Effector CD4-positive, alpha-beta T cell (primary cell): ENCODE measurements around the gene IGFBPL1.
"Not testable (repeated sequence)": the region's sequence is repeated elsewhere in the genome, so short reads cannot be mapped to it uniquely, and the experiment has no call there.

Source experiments
- DNase-seq: peaks from one replicate; pipeline ENCODE4 v3.0.0-alpha.2; 2020

The IGFBPL1 gene

DNA sequence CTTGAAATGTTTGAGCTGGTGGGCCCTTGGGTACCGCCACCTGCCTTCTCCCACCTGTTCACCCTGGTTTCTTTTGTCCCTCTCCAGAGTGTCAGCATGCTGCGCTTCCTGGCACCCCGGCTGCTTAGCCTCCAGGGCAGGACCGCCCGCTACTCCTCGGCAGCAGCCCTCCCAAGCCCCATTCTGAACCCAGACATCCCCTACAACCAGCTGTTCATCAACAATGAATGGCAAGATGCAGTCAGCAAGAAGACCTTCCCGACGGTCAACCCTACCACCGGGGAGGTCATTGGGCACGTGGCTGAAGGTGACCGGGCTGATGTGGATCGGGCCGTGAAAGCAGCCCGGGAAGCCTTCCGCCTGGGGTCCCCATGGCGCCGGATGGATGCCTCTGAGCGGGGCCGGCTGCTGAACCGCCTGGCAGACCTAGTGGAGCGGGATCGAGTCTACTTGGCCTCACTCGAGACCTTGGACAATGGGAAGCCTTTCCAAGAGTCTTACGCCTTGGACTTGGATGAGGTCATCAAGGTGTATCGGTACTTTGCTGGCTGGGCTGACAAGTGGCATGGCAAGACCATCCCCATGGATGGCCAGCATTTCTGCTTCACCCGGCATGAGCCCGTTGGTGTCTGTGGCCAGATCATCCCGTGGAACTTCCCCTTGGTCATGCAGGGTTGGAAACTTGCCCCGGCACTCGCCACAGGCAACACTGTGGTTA, 28.4 kb downstream of the IGFBPL1 start:
- no peak for DNase-seq

DNA sequence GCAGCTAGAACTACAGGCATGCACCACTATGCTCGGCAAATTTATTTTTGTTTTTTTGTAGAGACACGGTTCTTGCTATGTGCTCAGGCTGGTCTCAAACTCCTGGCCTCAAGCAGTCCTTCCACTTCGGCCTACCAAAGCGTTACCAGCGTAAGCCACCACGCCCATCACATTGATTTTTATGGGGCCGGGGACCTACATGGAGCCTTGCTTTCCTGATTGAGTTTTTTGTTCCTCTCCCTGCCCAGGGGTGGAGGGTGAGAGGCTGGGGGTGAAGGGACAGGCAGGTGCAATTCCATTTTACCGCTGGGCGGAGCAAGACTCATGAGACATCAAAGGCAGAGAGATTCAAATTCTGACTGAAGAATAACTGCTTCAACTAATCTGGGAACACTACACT, 29.8 kb downstream of the IGFBPL1 start:
- no peak for DNase-seq

DNA sequence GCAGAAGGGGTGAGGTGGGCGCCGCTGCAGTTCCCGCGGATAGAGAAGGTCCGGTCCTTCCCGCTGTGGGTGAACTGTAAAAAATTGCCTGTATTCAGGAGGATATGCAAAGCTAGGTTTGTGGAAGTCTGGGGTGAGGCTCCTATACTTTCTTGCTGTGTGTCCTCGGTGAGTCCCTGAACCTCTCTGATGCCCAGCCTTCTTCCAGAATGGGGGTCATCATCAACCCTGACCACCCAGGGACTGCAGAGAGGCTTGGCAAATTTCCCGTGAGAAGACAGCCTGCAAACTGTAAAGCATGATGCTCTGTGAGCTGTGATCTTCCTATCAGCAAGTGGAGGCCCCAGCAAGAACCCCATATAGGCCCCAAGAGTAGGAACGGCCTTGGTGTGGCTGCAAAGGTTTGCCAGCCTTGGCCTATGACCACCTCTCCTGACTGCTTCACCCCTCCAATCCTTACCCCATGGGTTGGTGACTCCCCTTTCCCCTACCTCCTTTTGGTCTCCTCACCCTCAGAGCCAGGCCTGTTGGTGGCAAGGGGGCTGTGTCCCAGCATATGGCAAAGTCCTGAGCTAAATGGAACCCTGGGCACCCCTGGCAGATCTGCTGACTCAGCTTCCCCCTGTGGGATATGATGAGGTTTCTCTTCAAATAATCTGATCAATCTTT, 31.0 kb downstream of the IGFBPL1 start:
- no peak for DNase-seq

DNA sequence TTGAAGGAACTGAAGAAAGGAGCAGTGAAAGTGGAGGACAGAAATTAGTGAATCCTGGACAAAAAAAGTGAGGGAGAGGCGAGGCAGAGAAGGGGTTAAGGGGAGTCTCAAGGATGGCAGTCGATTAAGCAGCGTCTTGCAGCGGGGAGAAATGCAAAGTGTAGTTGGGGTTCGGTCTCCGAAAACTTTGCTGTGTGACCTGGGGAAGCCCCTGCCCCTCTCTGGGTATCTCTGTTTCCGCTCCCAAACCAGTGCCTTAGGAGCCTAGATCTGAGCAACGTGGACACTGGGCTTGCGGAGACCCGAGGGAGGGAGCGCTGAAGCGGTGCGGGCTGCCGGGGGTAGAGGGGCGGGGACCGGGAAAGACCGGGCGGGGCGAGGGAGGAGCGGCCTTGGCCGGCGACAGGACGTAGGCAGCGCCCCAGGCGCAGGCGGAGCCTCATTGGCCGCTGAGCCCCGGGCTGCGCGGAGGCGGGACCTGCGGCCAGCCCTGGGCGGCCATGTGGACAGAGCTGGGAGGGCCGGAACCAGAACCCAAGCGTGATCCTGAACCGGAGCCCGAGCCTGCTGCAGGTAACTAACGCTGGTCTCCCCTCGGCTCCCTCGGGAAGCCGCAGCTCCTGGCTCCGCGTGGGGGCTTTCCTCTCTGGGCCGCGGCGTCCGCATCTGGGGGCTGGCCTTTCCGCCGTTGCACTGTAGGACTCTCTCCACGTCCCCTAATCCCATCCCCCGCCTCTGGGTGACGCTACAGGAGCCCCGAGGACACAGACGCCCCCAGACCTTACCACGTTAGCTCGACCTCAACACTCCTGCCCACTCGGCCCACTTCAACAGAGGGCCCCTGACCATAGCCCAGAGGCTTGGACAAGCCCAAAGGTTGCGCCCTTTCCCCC, 31.8 kb downstream of the IGFBPL1 start, which contains the start of gene ALDH1B1:
ALDH1B1 (plus strand) TSS at position 468 of the 893 bp plus-strand sequence. CDS start 3,047 bp downstream, outside the sequence.
- DNase-seq: peak; percentile 14

DNA sequence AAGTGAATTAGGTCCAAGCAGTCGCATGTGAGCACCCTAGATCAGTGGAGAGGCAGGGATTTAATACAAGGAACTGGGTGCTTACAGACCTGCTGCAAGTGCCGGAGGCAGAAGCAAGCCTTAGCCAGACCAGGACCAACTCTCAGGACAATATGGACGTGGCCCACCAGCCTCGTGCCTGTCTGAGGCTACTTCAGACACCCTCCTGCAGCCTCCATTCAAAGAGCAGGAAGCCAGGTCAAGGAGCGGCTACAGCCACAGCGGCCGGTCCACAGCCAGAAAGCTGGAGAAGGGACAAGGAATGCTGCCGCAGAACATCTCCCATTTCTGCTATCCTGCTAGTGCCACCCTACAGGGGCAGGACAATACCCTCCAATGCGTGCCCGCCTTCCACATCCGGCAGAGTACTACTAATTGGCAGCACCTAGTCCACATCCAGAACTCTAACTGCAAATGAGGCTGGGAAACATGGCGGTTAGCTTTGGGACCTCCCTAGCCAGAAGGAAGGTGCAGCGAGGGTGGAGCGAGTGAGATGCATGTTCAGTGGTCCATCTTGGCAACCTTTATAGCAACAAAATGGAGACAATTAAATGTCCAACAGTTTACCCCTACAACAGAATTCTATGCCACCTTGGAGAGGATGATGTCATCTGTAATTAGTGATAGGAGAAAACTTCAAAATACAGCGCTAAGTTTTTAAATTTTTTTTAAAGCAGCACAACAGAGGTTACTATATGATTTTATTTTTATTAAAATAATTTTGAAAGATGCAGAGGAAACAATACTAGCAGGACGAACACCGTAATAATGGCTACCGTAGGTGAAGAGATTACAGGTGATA, 32.8 kb downstream of the IGFBPL1 start:
- DNase-seq: no peak

DNA sequence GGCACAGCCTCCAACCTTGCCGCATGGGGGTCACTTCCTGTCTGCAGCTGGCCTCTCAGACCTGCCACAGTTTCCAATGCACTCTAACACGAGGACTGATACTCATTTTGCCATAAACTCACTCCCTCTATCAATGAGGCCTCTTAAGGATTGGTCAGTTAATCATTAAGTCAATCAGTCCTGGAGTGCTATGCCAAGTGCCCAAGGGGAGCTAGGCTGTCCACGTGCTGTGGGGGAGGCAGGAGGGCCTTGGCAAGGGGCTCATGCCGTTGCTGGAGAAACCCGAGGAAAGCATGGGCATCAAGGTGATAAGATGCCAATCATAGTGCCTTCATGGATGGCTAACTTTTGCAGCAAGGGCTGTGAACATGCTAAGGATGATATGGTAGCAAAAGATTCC, 33.4 kb downstream of the IGFBPL1 start:
- DNase-seq: no peak

DNA sequence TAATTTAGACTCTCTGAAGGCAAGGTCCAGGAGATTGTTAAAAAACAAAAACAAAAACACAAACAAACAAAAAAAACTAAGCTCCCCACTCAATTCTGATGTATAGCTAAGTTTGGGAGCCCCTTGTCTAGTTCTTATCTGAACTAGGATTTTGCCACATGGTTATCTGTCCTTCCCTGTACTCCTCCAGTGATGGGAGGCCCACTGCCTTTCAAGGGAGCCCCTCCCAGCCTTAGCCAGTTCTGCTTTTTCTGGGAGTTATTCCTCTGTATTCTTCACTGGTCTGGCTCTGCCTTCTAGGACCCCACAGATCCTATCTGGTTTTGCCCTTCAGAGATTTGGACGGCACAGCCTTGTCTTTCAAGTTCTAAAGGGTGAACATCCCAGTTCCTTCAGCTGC, 33.8 kb downstream of the IGFBPL1 start:
- no peak for DNase-seq

DNA sequence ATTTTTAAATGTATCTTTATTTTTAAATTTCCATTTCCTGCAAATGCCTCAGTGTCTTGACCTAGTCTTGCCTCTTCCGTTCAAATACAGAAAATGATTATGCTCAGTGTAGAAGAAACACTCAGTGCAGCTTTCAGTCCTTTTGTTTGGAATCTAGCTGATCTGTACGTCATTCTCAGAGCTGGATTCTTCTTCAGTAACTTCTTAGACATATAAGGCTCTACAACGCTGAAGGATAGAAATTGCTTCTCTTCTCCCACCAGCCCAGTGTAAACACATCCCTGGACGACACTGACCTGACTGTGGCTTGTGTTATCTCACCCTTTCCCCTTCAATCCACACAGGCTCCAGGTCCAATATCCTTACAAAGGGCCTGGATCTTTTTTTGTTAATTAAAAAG, 34.9 kb downstream of the IGFBPL1 start:
- no peak for DNase-seq

DNA sequence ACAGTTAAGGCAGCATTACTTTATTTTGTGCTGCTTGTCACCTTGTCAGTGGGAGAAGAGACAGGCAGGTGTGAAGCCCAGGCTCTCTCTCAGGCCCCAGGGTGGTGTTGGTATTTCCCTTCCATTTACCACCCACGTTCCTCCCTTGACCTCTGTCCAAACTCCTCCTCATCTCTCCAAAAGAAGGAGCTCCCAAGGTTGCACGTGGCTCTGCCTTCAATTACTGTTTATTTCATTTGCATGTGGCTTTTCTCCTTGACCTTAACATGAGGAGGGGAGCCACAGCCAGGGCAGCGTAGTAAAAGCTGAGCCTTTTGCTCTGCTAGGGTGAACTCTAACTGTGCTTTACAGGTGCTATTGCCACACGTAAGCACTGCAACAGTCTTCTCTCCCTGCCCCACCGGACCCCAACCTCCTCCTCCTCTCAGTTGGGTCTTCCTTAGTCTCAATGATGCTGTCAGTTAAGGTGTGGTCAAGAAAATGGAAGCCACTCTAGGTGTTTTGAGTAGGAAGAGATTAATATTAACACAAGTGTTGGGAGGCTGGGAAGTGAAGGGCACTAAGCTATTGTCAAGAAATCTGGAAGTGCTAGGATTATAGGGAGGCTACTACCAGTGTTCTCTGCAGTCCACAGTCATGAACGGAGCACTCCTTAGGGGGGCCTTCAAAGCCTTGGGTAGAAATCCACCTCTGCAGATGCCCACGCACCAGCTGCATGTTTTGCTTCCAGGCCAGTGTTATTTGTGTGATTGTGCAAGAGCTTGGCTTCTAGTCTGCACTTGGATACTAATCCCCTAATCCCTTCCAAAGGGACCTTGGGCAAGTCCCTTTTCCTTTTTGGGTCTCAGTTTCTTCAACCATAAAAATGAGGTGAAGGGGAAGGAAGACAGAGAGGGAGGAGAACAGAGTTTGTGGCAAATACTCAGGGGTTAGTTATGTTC, 35.7 kb downstream of the IGFBPL1 start:
- no peak for DNase-seq

DNA sequence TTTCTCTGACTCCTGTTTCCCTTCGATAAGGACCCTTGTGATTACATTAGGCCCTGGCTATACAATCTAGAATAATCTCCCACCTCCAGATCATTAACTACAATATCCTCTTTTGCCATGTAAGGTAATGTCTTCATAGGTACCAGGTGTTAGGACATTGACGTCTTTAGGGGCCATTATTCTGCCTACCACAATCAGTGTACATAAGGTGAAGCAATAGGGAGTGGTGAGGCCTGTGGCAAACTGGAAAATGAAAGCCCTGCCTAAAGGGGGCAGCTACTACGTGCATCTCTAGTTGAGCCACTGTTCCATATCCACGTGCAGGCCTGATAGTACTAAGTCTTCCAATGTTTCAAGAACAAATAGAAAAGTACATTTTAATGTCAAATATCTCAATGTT, 36.5 kb downstream of the IGFBPL1 start:
- no peak for DNase-seq

DNA sequence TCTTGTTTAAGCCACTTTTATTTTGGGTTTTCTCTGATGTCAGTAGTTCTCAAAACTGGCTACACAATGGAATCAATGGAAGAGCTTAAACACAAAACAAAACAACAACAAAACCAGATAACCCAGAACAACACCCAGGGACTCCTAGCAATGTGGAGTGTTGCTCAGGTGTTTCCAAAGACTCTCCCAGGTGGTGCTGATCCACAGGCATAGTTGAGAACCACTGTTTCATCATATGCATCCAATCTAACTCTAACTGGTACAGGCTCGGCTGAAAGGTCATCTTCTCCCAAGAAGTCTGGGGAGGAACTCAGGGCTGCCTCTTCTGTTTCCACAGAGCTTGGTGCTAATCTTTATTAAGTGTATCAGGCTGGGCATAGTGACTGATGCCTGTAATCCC, 37.2 kb downstream of the IGFBPL1 start:
- no peak for DNase-seq

DNA sequence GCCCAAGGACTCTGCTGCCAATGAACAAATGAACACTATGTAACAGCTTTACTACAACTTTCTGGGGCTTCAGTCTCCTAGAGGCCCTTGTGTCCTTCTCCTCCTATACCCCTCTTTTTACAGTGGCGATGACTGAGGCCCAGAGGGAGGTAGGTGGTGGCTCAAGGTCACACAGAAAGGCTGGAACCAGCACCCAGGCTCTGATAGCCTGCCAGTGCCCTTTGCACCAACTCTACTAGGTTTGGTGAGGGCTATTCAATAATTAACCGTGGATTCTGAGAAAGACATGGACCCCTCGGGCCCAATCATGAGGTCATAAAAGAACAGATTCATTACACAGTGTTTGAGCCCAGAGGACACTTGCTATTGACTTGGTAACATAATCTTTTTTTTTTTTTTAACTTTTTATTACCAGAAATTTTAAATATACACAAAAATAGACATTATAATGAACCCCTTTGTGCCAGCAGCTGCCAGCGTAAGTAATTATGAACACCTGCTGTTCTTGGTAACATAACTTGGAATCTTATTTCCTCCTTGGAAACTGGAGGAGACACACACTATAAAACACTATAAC, 37.8 kb downstream of the IGFBPL1 start:
- no peak for DNase-seq

DNA sequence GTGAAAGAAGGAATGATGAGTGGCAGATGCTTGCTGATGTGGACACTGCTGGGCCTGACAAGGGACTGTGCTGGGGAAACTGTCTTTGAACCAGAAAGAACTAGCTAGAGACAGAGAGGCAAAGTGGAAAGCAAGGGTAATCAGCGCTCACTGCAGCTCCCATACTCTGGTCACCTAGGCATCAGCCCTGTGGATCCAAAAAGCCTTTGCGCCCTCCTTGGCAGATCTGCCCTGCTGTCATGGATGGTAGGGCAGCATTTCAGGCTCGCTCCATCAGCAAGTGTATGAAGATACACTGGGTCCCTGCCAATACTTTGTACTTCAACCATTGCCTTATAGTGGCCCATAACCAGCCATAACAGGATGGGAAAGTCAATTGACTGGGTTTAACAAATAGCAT, 38.4 kb downstream of the IGFBPL1 start:
- no peak for DNase-seq

DNA sequence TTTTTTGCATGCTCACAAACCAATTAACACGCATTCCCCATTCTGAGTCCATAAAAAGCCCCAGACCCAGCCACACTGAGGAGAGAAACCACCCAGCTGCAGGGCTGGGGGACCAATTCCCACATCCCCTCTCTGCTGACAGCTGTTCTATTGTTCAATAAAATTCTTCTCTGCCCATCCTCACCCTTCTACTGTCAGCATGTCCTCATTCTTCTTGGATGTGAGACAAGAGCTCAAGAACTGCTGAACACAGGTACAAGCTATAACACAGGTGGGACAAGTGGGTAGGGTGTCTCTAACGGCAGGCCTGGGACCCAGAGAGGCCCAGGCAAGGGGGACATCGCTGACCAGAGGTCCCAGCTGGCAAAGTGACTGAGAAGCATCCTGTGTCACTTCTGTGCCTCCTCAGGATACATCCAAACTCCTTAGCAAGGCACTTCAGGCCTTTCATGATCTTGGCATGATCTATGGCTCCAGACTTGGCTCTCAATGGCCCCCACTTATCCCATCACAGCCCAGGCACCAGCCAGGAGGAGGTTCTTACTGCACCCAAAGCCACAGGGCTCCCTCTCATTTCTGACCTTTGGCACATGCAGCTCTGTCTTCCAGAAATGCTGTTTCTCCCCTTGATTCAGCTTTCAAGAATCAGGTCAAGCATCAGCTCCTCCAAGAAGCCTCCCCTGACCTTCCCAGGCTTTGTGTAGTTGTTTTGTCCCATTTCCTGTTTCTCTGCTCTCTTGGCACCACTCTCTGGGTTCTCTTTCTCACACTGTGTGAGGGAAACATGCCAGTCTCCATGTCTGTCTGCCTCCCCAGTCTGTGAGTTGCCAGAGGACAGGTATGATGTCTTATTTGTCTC, 39.0 kb downstream of the IGFBPL1 start:
- no peak for DNase-seq

DNA sequence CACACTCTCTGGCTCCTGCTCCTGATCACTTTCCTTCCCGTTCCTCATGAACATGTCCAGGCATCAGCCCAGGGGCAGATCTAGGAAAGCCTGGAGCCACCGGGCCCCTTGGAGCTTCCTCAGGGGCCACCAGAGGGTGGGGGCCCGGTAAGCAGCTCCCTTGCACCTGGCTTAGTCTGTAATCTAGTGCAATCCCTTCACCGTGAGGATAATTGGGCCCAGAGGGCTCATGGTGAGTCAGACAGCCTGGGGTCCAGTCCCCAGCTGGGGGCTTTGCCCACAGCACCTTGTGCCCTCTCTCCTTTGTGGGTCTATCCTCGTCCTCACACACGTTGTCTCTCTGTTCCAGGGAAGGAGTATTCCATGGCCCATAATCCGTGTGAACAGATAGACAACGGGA, 42.1 kb downstream of the IGFBPL1 start:
- DNase-seq: no peak

DNA sequence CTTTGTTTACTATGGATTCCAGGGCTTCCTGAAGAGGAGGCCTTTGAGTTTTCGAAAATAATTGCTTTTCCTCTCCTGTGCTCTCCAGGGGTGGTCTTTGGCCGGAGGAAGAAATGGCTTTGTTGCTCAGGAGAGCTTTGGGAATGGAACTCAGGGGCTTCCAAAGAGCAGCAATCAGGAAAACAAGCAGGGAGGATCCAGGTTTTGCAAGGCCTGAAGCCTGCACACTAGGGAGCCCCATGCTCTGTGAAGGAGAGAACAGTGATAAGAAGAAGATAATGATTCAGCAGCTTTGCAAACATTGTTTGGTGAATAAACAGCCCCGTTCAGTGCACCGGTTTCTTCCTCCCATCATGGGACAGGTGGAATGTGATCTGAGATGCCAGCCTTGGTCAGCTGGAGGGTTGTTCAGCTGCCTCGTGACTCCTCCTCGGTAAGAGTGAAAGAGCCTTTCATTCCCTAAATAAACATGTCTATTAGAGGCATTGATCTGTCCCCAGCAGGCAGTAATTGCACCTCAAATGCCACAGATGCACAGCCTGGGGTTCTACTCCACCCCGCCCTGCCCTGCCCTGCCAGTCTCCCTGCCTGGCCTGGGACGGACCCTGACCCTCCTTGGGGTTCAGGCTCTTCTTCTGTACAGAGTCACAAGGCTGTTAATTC, 43.3 kb downstream of the IGFBPL1 start:
- DNase-seq: no peak

DNA sequence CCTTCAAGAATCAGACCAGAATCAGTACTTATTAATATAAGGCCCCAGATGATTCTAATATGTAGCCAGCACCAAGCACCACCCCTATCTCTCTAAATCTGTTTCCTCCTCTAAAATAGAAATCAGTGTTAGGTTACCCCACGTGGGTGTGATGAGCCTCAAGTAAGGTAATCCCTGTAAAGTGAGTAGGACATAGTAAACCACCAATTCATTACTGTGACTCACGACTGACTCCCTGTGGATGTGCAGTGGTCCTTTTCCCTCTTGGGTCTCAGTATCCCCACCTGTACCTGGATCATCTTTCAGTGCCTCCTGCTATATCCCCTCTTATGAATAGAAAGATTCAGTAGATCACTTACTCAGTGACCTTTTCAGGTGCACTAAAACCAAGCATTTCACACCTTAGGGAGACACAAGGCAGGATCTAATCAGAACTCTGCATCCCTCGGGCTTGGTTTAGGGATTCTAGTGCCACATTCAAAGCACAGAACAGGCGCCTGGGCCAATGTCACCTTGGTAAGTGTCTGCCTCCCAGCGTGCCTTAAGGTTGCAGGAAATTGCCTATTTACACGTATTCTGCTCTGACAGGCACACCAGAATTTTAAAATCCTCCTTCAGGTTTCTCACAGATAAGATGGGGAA, 43.9 kb downstream of the IGFBPL1 start:
- no peak for DNase-seq

DNA sequence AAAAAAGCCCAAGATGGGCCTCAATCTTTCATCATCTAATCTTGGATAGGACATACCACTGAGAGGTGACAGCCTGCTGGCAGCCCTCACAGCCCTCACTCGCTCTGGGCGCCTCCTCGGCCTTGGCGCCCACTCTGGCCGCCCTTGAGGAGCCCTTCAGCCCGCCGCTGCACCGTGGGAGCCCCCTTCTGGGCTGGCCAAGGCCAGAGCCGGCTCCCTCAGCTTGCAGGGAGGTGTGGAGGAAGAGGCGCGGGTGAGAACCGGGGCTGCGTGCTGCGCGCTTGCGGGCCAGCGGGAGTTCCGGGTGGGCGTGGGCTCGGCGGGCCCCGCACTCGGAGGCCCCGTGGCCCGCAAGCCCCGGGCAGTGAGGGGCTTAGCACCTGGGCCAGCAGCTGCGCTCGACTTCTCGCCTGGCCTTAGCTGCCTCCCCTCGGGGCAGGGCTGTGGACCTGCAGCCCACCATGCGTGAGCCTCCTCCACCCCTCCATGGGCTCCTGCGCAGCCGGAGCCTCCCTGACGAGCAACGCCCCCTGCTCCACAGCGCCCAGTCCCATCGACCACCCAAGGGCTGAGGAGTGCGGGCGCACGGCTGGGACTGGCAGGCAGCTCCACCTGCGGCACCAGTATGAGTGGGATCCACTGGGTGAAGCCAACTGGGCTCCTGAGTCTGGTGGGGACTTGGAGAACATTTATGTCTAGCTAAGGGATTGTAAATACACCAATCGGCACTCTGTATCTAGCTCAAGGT, 46.7 kb downstream of the IGFBPL1 start:
- not testable (repeated sequence) for DNase-seq
